Neutrophil (primary cell): ENCODE results near the gene PEX16.

ENCODE experiments used
- H3K27ac ChIP-seq: fragments of 200-600 bp; sonication (generic); 2 replicates; pipeline ENCODE4 v1.5.1; 2016; ENCODE audit warnings: mild to moderate bottlenecking, moderate library complexity
- H3K27me3 ChIP-seq: fragments of 200-600 bp; sonication (generic); 2 replicates; pipeline ENCODE4 v1.6.0; 2016; ENCODE audit warnings: mild to moderate bottlenecking
- H3K36me3 ChIP-seq: fragments of 200-600 bp; sonication (generic); 2 replicates; pipeline ENCODE4 v1.5.1; 2017
- H3K4me1 ChIP-seq, 2 experiments: fragments of 200-600 bp in 1 of 2; sonication (generic) in 1 of 2; 1 replicate in 1 of 2; 2 replicates in 1 of 2; pipeline versions ENCODE4 v1.5.1 to v1.6.1; 2013 to 2016; ENCODE audit warnings: low read depth in 1 of 2, low read length in 1 of 2, mild to moderate bottlenecking in 1 of 2, moderate library complexity in 1 of 2; ENCODE audit not compliant: control insufficient read depth in 1 of 2, insufficient read depth in 1 of 2
- H3K4me3 ChIP-seq, 2 experiments: fragments of 200-600 bp in 1 of 2; sonication (generic) in 1 of 2; 1 replicate in 1 of 2; 2 replicates in 1 of 2; pipeline ENCODE4 v1.5.1; 2013 to 2016; ENCODE audit warnings: low read depth in 1 of 2, low read length in 1 of 2, mild to moderate bottlenecking in 1 of 2, moderate library complexity in 1 of 2
- H3K9me3 ChIP-seq: fragments of 200-600 bp; sonication (generic); 2 replicates; pipeline ENCODE4 v1.5.1; 2016
- CTCF ChIP-seq: fragments of 200-600 bp; sonication (generic); IDR thresholded peaks from 2 replicates; pipeline ENCODE4 v1.5.1; 2016; ENCODE audit warnings: antibody characterized with exemption

Gene PEX16

GRCh38 chr11:45860348-45860747 is 57.3 kb downstream of the PEX16 start:
- Histone ChIP-seq H3K27ac (no peak overlapping the region), H3K36me3 (peaks cover 93% of the 10 kb centered on the region), H3K4me1 (peaks cover 0 to 2% of the 10 kb centered on the region in 2 experiments), H3K27me3 (no peaks in the 10 kb centered on the region), H3K9me3 (no peaks in the 10 kb centered on the region), H3K4me3 (no peak overlapping the region)
- TF ChIP-seq CTCF, result no peak
